ENCODE data around the gene CRAMP1.
A peak's percentile ranks its signal among the peaks of the same experiment; 100 is the strongest.

The CRAMP1 gene

GRCh38 chr16:1597154-1597553, 15.0 kb upstream of the CRAMP1 start:
- no peak for DNase-seq

- DNase-seq = no peak
These were observed 11.1 kb upstream of the CRAMP1 start for GRCh38 chr16:1601031-1601430.

GRCh38 chr16:1601489-1601888, 10.7 kb upstream of the CRAMP1 start:
- no peak for DNase-seq

GRCh38 chr16:1602285-1602684, 9.9 kb upstream of the CRAMP1 start:
- DNase-seq = no peak

GRCh38 chr16:1606774-1607173, 5.4 kb upstream of the CRAMP1 start:
- DNase-seq = no peak

GRCh38 chr16:1607971-1608370, 4.2 kb upstream of the CRAMP1 start:
- DNase-seq = no peak

- DNase-seq = peak; percentile 94
These were observed 1.9 kb upstream of the CRAMP1 start for GRCh38 chr16:1610071-1610898.

GRCh38 chr16:1610899-1611632, 1.1 kb upstream of the CRAMP1 start:
- no peak for DNase-seq

GRCh38 chr16:1613211-1613622, 1.1 kb downstream of the CRAMP1 start:
- peak; percentile 8 for DNase-seq

GRCh38 chr16:1613728-1614455, 1.7 kb downstream of the CRAMP1 start:
- peak; percentile 14 for DNase-seq

GRCh38 chr16:1614456-1615102, 2.4 kb downstream of the CRAMP1 start:
- DNase-seq = peak; percentile 28

GRCh38 chr16:1615761-1616160, 3.6 kb downstream of the CRAMP1 start:
- DNase-seq = no peak

GRCh38 chr16:1619976-1620375, 7.8 kb downstream of the CRAMP1 start:
- no peak for DNase-seq

- DNase-seq = peak; percentile 72
These were observed 8.2 kb downstream of the CRAMP1 start for GRCh38 chr16:1620391-1620790.

- DNase-seq = no peak
These were observed 9.7 kb downstream of the CRAMP1 start for GRCh38 chr16:1621851-1622250.

- no peak for DNase-seq
These were observed 14.2 kb downstream of the CRAMP1 start for GRCh38 chr16:1626327-1626726.

- no peak for DNase-seq
These were observed 14.6 kb downstream of the CRAMP1 start for GRCh38 chr16:1626776-1627175.

- no peak for DNase-seq
These were observed 18.5 kb downstream of the CRAMP1 start for GRCh38 chr16:1630450-1631213.

GRCh38 chr16:1631230-1631629, 19.1 kb downstream of the CRAMP1 start:
- no peak for DNase-seq

GRCh38 chr16:1631931-1632637, 19.9 kb downstream of the CRAMP1 start:
- no peak for DNase-seq

GRCh38 chr16:1632638-1632970, 20.4 kb downstream of the CRAMP1 start:
- no peak for DNase-seq

GRCh38 chr16:1633310-1633709, 21.1 kb downstream of the CRAMP1 start:
- no peak for DNase-seq

Data from activated CD4-positive, alpha-beta T cell treated with anti-CD3 and anti-CD28 coated beads, Interleukin-2, Interleukin-6, amounts not matched to agents 100 ng/mL and 50 ng/mL, durations not matched to agents 16 hours and 8 hours (primary cell).